Panc1 (cell line): ENCODE results near the gene TWF2. TPM values are rescaled to one million over a fixed set of nuclear protein-coding genes. Genes with fewer than 3 reads are reported as not detected.
A peak's percentile ranks its signal among the peaks of the same experiment; 100 is the strongest.

Experiments
- ATAC-seq: fragments of 200-7000 bp; cut with Tn5 transposase; 2 replicates; pipeline ENCODE4 v1.9.1; 2020; ENCODE audit warnings: mild to moderate bottlenecking, moderate library complexity
- BruUV-seq: library from RNA; stranded (reverse); fragments of 400-500 nt; replicated peaks from 2 replicates; lab custom pipeline; 2021; lab: Mats Ljungman, UMichigan
- CTCF ChIA-PET: fragments of 300-600 bp; sonication (Branson Sonifier 250); formaldehyde crosslinking; loops from one replicate; lab custom pipeline; 2022; ENCODE audit warnings: antibody characterized with exemption; lab: Charles Lee
- POLR2A ChIA-PET: fragments of 300-600 bp; sonication (Branson Sonifier 250); formaldehyde crosslinking; loops from one replicate; lab custom pipeline; 2022; ENCODE audit warnings: antibody characterized with exemption; lab: Charles Lee
- DNase-seq: peaks from one replicate; pipeline ENCODE4 v3.0.0-alpha.2; 2010; ENCODE audit warnings: low read depth, low spot score
- H3K27ac ChIP-seq: 2 replicates; pipeline ENCODE4 v1.5.1; 2011; ENCODE audit warnings: mild to moderate bottlenecking, low read length, inconsistent platforms
- H3K27me3 ChIP-seq: fragments of 200-500 bp; sonication (Bioruptor generic); 2 replicates; pipeline ENCODE4 v1.6.0; 2014; ENCODE audit warnings: low read length, inconsistent platforms; ENCODE audit not compliant: control insufficient read depth, insufficient read depth
- H3K36me3 ChIP-seq: fragments of 200-500 bp; sonication (Bioruptor generic); 2 replicates; pipeline ENCODE4 v1.5.1; 2014; ENCODE audit warnings: inconsistent platforms, mild to moderate bottlenecking, low read length, moderate library complexity; ENCODE audit not compliant: control insufficient read depth, insufficient read depth
- H3K4me1 ChIP-seq: 2 replicates; pipeline ENCODE4 v1.5.1; 2011; ENCODE audit warnings: inconsistent platforms, mild to moderate bottlenecking, low read length, moderate library complexity; ENCODE audit not compliant: control insufficient read depth, insufficient read depth
- H3K4me3 ChIP-seq, 2 experiments: 2 replicates each; pipeline ENCODE4 v1.5.1; 2011 to 2012; ENCODE audit warnings: low read depth in 2 of 2, low read length in 2 of 2, mild to moderate bottlenecking in 2 of 2, inconsistent platforms in 1 of 2, moderate library complexity in 1 of 2
- H3K9me3 ChIP-seq: fragments of 200-500 bp; sonication (Bioruptor generic); 2 replicates; pipeline ENCODE4 v1.5.1; 2014; ENCODE audit warnings: low read depth, mild to moderate bottlenecking, inconsistent platforms, low read length, moderate library complexity; ENCODE audit not compliant: control insufficient read depth, insufficient read depth
- POLR2AphosphoS5 ChIP-seq: IDR thresholded peaks from 2 replicates; pipeline ENCODE4 v1.6.1; 2012; ENCODE audit warnings: mild to moderate bottlenecking, low read depth, low read length, moderate library complexity
- SIN3A ChIP-seq: IDR thresholded peaks from 2 replicates; pipeline ENCODE4 v1.6.1; 2012; ENCODE audit warnings: low read depth, mild to moderate bottlenecking, low read length, moderate library complexity, borderline replicate concordance; ENCODE audit not compliant: insufficient read depth
- TCF7L2 ChIP-seq: IDR thresholded peaks from 2 replicates; pipeline ENCODE4 v1.6.1; 2011; ENCODE audit warnings: mild to moderate bottlenecking, low read depth, low read length, inconsistent platforms
- in situ Hi-C: cut with HindIII; loops from 2 replicates; pipeline ENCODE4 v1.10.0; 2016; ENCODE audit warnings: low sequenced_read_pairs, low pct_unique_long_range_greater_than_20kb
- intact Hi-C: fragments of 100-400 bp; cut with micrococcal nuclease; formaldehyde crosslinking; loops from one replicate; pipeline ENCODE4 v1.10.0; 2022; ENCODE audit not compliant: unreplicated experiment
- total RNA-seq: library from RNA; stranded (reverse); gene quantifications from one replicate; pipeline ENCODE4 v1.2.1, GENCODE V29; 2021; ENCODE audit not compliant: unreplicated experiment
- TF ChIP-seq, protein P1 (sequence below), 2 experiments: IDR thresholded peaks; 2 replicates each; pipeline ENCODE4 v1.6.1; 2011 to 2012; ENCODE audit warnings: low read depth in 2 of 2, control low read depth in 1 of 2, low read length in 1 of 2, mild to moderate bottlenecking in 1 of 2, moderate library complexity in 1 of 2; ENCODE audit not compliant: insufficient read depth in 1 of 2
- TF ChIP-seq, protein P2 (sequence below): fragments of 450-650 bp; IDR thresholded peaks from 2 replicates; pipeline ENCODE4 v1.5.1; 2017; ENCODE audit warnings: mild to moderate bottlenecking

Gene TWF2
- total RNA-seq, 1 experiment from 2014 or later = 51.9 TPM

DNA sequence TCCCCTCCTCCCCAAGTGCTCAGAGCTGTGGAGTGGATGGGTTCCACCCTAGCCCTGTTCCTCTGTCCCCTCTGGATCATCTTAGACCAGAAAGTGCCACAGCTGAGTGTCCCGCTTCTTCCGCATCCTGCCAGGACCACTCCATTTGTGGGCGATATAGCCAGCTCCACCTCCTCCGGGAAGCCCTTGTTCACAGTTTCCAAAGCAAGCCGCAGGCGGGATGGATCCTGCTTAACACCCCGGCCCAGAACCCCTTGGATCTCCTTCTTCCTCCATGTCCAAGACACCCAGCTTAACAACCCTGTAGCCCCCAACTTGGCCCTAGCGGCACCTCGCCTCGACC lies 41.5 kb downstream of the TWF2 start:
- TF ChIP-seq POLR2AphosphoS5 = no peak
- TF ChIP-seq TCF7L2 = no peak
- TF ChIP-seq, protein P1, sequence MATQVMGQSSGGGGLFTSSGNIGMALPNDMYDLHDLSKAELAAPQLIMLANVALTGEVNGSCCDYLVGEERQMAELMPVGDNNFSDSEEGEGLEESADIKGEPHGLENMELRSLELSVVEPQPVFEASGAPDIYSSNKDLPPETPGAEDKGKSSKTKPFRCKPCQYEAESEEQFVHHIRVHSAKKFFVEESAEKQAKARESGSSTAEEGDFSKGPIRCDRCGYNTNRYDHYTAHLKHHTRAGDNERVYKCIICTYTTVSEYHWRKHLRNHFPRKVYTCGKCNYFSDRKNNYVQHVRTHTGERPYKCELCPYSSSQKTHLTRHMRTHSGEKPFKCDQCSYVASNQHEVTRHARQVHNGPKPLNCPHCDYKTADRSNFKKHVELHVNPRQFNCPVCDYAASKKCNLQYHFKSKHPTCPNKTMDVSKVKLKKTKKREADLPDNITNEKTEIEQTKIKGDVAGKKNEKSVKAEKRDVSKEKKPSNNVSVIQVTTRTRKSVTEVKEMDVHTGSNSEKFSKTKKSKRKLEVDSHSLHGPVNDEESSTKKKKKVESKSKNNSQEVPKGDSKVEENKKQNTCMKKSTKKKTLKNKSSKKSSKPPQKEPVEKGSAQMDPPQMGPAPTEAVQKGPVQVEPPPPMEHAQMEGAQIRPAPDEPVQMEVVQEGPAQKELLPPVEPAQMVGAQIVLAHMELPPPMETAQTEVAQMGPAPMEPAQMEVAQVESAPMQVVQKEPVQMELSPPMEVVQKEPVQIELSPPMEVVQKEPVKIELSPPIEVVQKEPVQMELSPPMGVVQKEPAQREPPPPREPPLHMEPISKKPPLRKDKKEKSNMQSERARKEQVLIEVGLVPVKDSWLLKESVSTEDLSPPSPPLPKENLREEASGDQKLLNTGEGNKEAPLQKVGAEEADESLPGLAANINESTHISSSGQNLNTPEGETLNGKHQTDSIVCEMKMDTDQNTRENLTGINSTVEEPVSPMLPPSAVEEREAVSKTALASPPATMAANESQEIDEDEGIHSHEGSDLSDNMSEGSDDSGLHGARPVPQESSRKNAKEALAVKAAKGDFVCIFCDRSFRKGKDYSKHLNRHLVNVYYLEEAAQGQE (IDR thresholded peaks at IDR 0.05; ENCODE audit: insufficient read depth in 1 of 2, low read depth in 2 of 2, low read length in 1 of 2) = no peak
- TF ChIP-seq, protein P2, sequence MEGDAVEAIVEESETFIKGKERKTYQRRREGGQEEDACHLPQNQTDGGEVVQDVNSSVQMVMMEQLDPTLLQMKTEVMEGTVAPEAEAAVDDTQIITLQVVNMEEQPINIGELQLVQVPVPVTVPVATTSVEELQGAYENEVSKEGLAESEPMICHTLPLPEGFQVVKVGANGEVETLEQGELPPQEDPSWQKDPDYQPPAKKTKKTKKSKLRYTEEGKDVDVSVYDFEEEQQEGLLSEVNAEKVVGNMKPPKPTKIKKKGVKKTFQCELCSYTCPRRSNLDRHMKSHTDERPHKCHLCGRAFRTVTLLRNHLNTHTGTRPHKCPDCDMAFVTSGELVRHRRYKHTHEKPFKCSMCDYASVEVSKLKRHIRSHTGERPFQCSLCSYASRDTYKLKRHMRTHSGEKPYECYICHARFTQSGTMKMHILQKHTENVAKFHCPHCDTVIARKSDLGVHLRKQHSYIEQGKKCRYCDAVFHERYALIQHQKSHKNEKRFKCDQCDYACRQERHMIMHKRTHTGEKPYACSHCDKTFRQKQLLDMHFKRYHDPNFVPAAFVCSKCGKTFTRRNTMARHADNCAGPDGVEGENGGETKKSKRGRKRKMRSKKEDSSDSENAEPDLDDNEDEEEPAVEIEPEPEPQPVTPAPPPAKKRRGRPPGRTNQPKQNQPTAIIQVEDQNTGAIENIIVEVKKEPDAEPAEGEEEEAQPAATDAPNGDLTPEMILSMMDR = no peak
- TF ChIP-seq SIN3A = no peak
- CTCF ChIA-PET = no interaction called here
- Histone ChIP-seq H3K27me3 (no peaks in the 10 kb centered on the region), H3K9me3 (no peaks in the 10 kb centered on the region), H3K4me1 (peaks cover 14% of the 10 kb centered on the region), H3K4me3 (peak overlapping the region; percentile 66 to 92), H3K27ac (peak overlapping the region; percentile 86), H3K36me3 (peaks cover 7% of the 10 kb centered on the region)
- intact Hi-C loops = no loop called here
- no peak for ATAC-seq
- in situ Hi-C loops = no loop called here
- POLR2A ChIA-PET = interaction anchor here (0.7 kb wide), 1 partner anchor 264 kb away, joined by 3 read pairs; no protein-coding TSS in a partner anchor
- no peak for DNase-seq
- BruUV-seq = no TSS peak

DNA sequence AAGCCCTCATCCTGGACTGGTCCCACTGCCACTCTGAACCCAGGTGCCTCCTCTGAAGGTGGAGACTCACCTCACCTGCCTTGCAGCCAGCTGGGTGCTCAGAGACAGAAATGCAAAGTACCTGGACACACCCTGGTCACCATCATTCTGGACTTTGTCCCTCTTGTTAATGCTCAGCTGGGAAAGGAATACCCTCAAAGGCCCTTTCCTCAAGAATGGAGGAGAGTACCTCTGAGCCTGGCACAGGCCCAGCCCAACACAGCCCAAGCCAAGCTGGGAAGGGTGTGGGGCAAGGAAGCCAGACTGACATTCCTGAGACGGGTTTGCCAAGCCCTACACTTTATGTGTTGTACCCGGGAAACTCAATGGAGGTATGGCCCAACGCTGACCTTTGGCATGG lies 42.0 kb downstream of the TWF2 start:
- Histone ChIP-seq H3K4me3 (no peak overlapping the region), H3K27me3 (no peaks in the 10 kb centered on the region), H3K4me1 (peaks cover 14% of the 10 kb centered on the region), H3K9me3 (no peaks in the 10 kb centered on the region), H3K27ac (peak overlapping the region; percentile 86; the same call in 1 of the 2 replicates), H3K36me3 (peaks cover 7% of the 10 kb centered on the region)
- no TSS peak for BruUV-seq
- ATAC-seq (no peak), DNase-seq (no peak)
- CTCF ChIA-PET = no interaction called here
- TF ChIP-seq, protein P2 = no peak
- no peak for TF ChIP-seq POLR2AphosphoS5
- no peak for TF ChIP-seq TCF7L2
- no peak for TF ChIP-seq SIN3A
- TF ChIP-seq, protein P1 (IDR thresholded peaks at IDR 0.05; ENCODE audit: insufficient read depth in 1 of 2, low read depth in 2 of 2, low read length in 1 of 2) = no peak
- POLR2A ChIA-PET = interaction anchor here (0.7 kb wide), 1 partner anchor 265 kb away, joined by 3 read pairs; no protein-coding TSS in a partner anchor
- in situ Hi-C loops (no loop called here), intact Hi-C loops (no loop called here)
